Ovary (tissue), 9 donors: Measurements from ENCODE around the gene VDR. TPM values are rescaled to one million over a fixed set of nuclear protein-coding genes. Genes with fewer than 3 reads are reported as not detected.

Source experiments
- DNase-seq, 5 donors: peaks; one replicate each; pipeline ENCODE4 v3.0.0-alpha.2; 2019 to 2020
- H3K27ac ChIP-seq, 2 donors: fragments of 200-600 bp; one replicate each; pipeline versions ENCODE4 v1.5.1 to v1.8.0; 2019 to 2022
- H3K27me3 ChIP-seq: fragments of 200-600 bp; one replicate; pipeline ENCODE4 v1.8.0; 2022
- H3K36me3 ChIP-seq: fragments of 200-600 bp; sonication (generic); one replicate; pipeline ENCODE4 v1.5.1; 2019
- H3K4me1 ChIP-seq: one replicate; pipeline ENCODE4 v1.8.1; 2013; ENCODE audit warnings: mild to moderate bottlenecking, moderate library complexity; ENCODE audit not compliant: insufficient read depth
- H3K4me3 ChIP-seq: fragments of 200-600 bp; sonication (generic); one replicate; pipeline ENCODE4 v1.5.1; 2017
- H3K9me3 ChIP-seq, 2 donors: fragments of 200-600 bp in 1 of 2; sonication (generic) in 1 of 2; one replicate each; pipeline versions ENCODE4 v1.5.1 to v1.8.1; 2013 to 2019; ENCODE audit warnings: mild to moderate bottlenecking in 1 of 2, moderate library complexity in 1 of 2
- EP300 ChIP-seq: sonication (generic); formaldehyde crosslinking; IDR thresholded peaks from one replicate; pipeline ENCODE4 v1.6.1; 2017; ENCODE audit warnings: antibody characterized with exemption
- POLR2A ChIP-seq: fragments of 450-650 bp; IDR thresholded peaks from one replicate; pipeline ENCODE4 v1.6.1; 2017; ENCODE audit warnings: antibody characterized with exemption, mild to moderate bottlenecking, moderate library complexity
- WGBS, 3 donors: extraction: QIAGEN DNeasy Blood & Tissue Kit in 1 of 3; methylation state at CpG; one replicate each; pipeline versions ENCODE4 v1.1.5 to v1.1.7; 2013 to 2017; 5-methylcytosine and 5-hydroxymethylcytosine counted together
- intact Hi-C, 4 donors: fragments of 100-400 bp; cut with DNase I; formaldehyde crosslinking; loops; one replicate each; pipeline versions ENCODE4 v1.11.0 to v1.15.1; 2022 to 2023
- polyA plus RNA-seq, 2 donors: library from polyadenylated mRNA; stranded (reverse); fragments of 200-250 nt in 1 of 2; fragments of 350-450 nt in 1 of 2; fragmentation: Illumina TruSeq in 1 of 2; extraction: RNeasy Lipid Tissue Mini Kit (QIAGEN cat#74804) in 1 of 2; gene quantifications; one replicate each; pipeline ENCODE4 v1.2.3, GENCODE V29; 2013 to 2014
- total RNA-seq, 7 donors: library from RNA; depleted of rRNA in 2 of 7; stranded (reverse); fragments of >200 nt in 2 of 7; fragmentation: NEBNext Ultra II Directional in 3 of 7; extraction: Animal tissue kit (Norgen Biotek cat#: 25700) in 3 of 7; gene quantifications; one replicate each; pipeline versions ENCODE4 v1.1.0 to v1.2.4, GENCODE V29; 2016 to 2023
- TF ChIP-seq, protein P1 (sequence below), 3 donors: fragments of 450-650 bp in 2 of 3; fragments of 200-600 bp in 1 of 3; IDR thresholded peaks; one replicate each; pipeline versions ENCODE4 v1.5.1 to v1.8.0; 2016 to 2022; ENCODE audit warnings: antibody characterized with exemption in 3 of 3, mild to moderate bottlenecking in 1 of 3
- donor health status: DM: no; HTN: no; CAD: no; lungs with moderate emphysema.
- donor health status: DM: no; HTN: no; CAD: no.
- donor health status: Bipolar disorder and iron deficiency.
- donor health status: DM: yes; HTN: yes; CAD: no.
- donor health status: DM: no; HTN: no; CAD: no.
- donor health status: DM: yes; HTN: yes; CAD: no.

Gene VDR
- total and polyA plus RNA-seq, 9 donors: 0.31 to 2.7 (median 1.1) TPM

DNA sequence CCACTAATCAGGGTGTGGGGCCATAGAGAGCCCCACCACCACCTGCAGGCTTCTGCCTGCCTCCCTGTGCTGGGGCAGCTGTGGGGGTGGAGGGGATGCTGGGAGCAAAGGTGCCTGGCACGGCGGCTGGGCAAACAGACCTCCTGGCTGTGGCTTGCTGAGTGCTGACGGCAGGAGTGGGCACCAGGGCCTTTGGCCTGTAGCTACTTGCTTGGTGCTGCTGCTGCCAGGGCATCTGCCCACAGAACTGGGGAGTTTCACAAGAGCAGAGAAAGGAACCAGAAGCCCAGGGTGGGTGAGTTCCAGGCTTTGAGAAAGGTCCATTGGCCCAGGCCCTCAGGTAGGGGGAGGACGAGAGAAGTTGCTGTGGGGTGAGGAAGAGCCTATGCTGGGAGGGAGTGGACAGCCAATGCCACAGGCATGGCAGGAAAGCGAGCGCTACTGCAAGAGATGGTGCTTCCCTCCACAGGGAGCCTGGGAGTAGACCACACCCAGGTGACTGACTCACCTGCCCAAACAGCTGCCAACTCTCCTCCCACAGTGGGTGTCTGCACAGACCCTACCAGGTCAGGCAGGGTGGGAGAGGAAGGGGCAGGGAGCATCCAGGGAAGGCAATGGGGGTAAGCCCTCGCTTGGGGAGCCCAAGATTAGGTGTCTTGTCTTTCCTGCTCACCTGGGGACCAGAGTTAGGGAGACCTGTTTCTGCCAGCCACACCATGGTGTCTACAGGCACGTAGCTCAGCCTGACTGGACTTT, 46.1 kb downstream of the VDR start:
- 93 to 95% (median 94%) methylated on average over 8 of the region's 8 CpGs for WGBS, 3 donors
- TF ChIP-seq POLR2A (no peak), EP300 (no peak)
- TF ChIP-seq, protein P1, sequence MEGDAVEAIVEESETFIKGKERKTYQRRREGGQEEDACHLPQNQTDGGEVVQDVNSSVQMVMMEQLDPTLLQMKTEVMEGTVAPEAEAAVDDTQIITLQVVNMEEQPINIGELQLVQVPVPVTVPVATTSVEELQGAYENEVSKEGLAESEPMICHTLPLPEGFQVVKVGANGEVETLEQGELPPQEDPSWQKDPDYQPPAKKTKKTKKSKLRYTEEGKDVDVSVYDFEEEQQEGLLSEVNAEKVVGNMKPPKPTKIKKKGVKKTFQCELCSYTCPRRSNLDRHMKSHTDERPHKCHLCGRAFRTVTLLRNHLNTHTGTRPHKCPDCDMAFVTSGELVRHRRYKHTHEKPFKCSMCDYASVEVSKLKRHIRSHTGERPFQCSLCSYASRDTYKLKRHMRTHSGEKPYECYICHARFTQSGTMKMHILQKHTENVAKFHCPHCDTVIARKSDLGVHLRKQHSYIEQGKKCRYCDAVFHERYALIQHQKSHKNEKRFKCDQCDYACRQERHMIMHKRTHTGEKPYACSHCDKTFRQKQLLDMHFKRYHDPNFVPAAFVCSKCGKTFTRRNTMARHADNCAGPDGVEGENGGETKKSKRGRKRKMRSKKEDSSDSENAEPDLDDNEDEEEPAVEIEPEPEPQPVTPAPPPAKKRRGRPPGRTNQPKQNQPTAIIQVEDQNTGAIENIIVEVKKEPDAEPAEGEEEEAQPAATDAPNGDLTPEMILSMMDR (IDR thresholded peaks at IDR 0.05): no peak
- no peak overlapping the region for H3K4me3 ChIP-seq
- no peaks in the 10 kb centered on the region for H3K9me3 ChIP-seq
- no peak for DNase-seq
- H3K4me1 ChIP-seq: no peaks in the 10 kb centered on the region
- H3K27ac ChIP-seq: no peak overlapping the region
- no peaks in the 10 kb centered on the region for H3K36me3 ChIP-seq
- intact Hi-C loops: no loop called here
- H3K27me3 ChIP-seq: no peaks in the 10 kb centered on the region

DNA sequence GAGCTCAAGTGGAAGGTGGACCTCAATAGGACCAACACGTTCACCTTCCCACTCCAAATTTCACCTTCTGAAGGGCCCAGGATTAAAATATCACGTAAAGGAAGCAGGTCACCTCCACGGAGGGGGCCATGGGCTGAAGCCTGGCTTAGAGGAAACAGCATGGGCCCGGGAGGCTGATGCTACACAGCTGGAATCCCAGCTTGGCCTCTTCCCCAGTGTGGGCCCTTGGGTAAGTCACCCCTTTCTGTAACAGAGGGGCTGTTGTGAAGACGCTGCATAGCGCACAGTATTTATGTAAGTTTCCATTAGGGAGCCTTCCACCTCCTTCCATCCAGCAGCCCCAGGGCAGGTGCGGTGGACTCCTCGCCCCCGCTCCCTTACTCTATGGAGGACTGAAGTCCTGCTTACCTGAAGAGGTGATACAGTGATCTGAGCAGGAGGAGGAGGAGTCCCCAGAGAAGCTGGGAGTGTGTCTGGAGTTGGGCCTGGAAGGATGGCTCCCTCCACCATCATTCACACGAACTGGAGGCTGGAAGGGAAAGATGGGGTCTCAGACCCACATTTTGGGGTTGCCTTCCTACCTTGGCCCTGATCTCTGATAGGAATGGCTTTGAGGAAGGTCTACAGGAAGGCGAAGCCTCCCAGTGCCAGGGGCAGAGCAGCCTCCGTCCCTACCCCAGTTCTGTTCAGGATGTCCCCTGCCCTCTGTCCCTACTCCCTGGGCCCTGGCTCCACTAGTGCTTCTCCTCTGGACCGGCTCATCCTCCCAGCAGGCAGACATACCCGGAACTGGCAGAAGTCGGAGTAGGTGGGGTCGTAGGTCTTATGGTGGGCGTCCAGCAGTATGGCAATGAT, 47.8 kb downstream of the VDR start:
- Histone ChIP-seq H3K27me3 (no peaks in the 10 kb centered on the region), H3K4me1 (peaks cover under 1% of the 10 kb centered on the region), H3K9me3 (no peaks in the 10 kb centered on the region), H3K4me3 (no peak overlapping the region), H3K27ac (no peak overlapping the region), H3K36me3 (no peaks in the 10 kb centered on the region)
- intact Hi-C loops: no loop called here
- DNase-seq: no peak
- TF ChIP-seq EP300 (no peak), POLR2A (no peak)
- TF ChIP-seq, protein P1 (IDR thresholded peaks at IDR 0.05): no peak
- WGBS, 3 donors: 87 to 91% (median 88%) methylated on average over 17 of the region's 17 CpGs

DNA sequence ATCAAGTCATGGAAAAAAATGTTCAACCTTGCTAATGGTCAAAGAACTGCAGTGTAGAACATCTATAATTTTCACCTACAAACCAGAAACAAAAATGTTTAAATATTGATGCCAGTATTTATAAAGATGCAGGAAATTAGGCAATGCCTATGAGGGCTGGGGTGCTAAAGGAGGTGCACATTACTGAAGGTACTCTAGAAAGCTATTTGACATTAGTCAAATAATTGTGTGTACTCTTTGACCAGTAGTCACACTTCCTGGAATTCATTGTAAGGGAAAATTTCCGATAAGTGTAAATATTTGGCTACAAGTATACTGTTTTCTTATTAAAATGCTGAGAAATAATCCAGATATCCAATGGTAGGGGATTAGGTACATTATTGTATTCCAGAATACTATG, 48.7 kb downstream of the VDR start:
- Histone ChIP-seq H3K27ac (no peak overlapping the region), H3K36me3 (no peaks in the 10 kb centered on the region), H3K4me3 (no peak overlapping the region), H3K4me1 (peaks cover 6% of the 10 kb centered on the region), H3K27me3 (no peaks in the 10 kb centered on the region), H3K9me3 (no peaks in the 10 kb centered on the region)
- 90 to 98% (median 96%) methylated on average over 1 of the region's 1 CpG for WGBS, 3 donors
- TF ChIP-seq, protein P1 (IDR thresholded peaks at IDR 0.05): no peak
- TF ChIP-seq EP300 (no peak), POLR2A (no peak)
- intact Hi-C loops: no loop called here
- no peak for DNase-seq

- whole genome bisulfite sequencing, 3 donors: 86 to 89% (median 88%) methylated on average over 2 of the region's 2 CpGs
- no peak for DNase-seq
- TF ChIP-seq EP300: no peak
- TF ChIP-seq, protein P1 (IDR thresholded peaks at IDR 0.05): no peak
- TF ChIP-seq POLR2A: no peak
- no peak overlapping the region for H3K27ac ChIP-seq
- H3K27me3 ChIP-seq: no peaks in the 10 kb centered on the region
- intact Hi-C loops: no loop called here
- peaks cover 8% of the 10 kb centered on the region for H3K4me1 ChIP-seq
- H3K4me3 ChIP-seq: no peak overlapping the region
- H3K9me3 ChIP-seq: no peaks in the 10 kb centered on the region
- H3K36me3 ChIP-seq: no peaks in the 10 kb centered on the region
Observed at GRCh38 chr12:47855502-47855901, 49.3 kb downstream of the VDR start.
